Panc1 (cell line): ENCODE measurements around the gene IGFBP4. TPM values are rescaled to one million over a fixed set of nuclear protein-coding genes. Genes with fewer than 3 reads are reported as not detected.

Experiments used
- ATAC-seq: fragments of 200-7000 bp; cut with Tn5 transposase; 2 replicates; pipeline ENCODE4 v1.9.1; 2020; ENCODE audit warnings: mild to moderate bottlenecking, moderate library complexity
- BruUV-seq: library from RNA; stranded (reverse); fragments of 400-500 nt; replicated peaks from 2 replicates; lab custom pipeline; 2021; lab: Mats Ljungman, UMichigan
- CTCF ChIA-PET: fragments of 300-600 bp; sonication (Branson Sonifier 250); formaldehyde crosslinking; loops from one replicate; lab custom pipeline; 2022; ENCODE audit warnings: antibody characterized with exemption; lab: Charles Lee
- POLR2A ChIA-PET: fragments of 300-600 bp; sonication (Branson Sonifier 250); formaldehyde crosslinking; loops from one replicate; lab custom pipeline; 2022; ENCODE audit warnings: antibody characterized with exemption; lab: Charles Lee
- DNase-seq: peaks from one replicate; pipeline ENCODE4 v3.0.0-alpha.2; 2010; ENCODE audit warnings: low read depth, low spot score
- H3K27ac ChIP-seq: 2 replicates; pipeline ENCODE4 v1.5.1; 2011; ENCODE audit warnings: mild to moderate bottlenecking, low read length, inconsistent platforms
- H3K27me3 ChIP-seq: fragments of 200-500 bp; sonication (Bioruptor generic); 2 replicates; pipeline ENCODE4 v1.6.0; 2014; ENCODE audit warnings: low read length, inconsistent platforms; ENCODE audit not compliant: control insufficient read depth, insufficient read depth
- H3K36me3 ChIP-seq: fragments of 200-500 bp; sonication (Bioruptor generic); 2 replicates; pipeline ENCODE4 v1.5.1; 2014; ENCODE audit warnings: inconsistent platforms, mild to moderate bottlenecking, low read length, moderate library complexity; ENCODE audit not compliant: control insufficient read depth, insufficient read depth
- H3K4me1 ChIP-seq: 2 replicates; pipeline ENCODE4 v1.5.1; 2011; ENCODE audit warnings: inconsistent platforms, mild to moderate bottlenecking, low read length, moderate library complexity; ENCODE audit not compliant: control insufficient read depth, insufficient read depth
- H3K4me3 ChIP-seq, 2 experiments: 2 replicates each; pipeline ENCODE4 v1.5.1; 2011 to 2012; ENCODE audit warnings: low read depth in 2 of 2, low read length in 2 of 2, mild to moderate bottlenecking in 2 of 2, inconsistent platforms in 1 of 2, moderate library complexity in 1 of 2
- H3K9me3 ChIP-seq: fragments of 200-500 bp; sonication (Bioruptor generic); 2 replicates; pipeline ENCODE4 v1.5.1; 2014; ENCODE audit warnings: low read depth, mild to moderate bottlenecking, inconsistent platforms, low read length, moderate library complexity; ENCODE audit not compliant: control insufficient read depth, insufficient read depth
- CTCF ChIP-seq: fragments of 450-650 bp; IDR thresholded peaks from 2 replicates; pipeline ENCODE4 v1.5.1; 2017; ENCODE audit warnings: mild to moderate bottlenecking
- POLR2AphosphoS5 ChIP-seq: IDR thresholded peaks from 2 replicates; pipeline ENCODE4 v1.6.1; 2012; ENCODE audit warnings: mild to moderate bottlenecking, low read depth, low read length, moderate library complexity
- REST ChIP-seq, 2 experiments: IDR thresholded peaks; 2 replicates each; pipeline ENCODE4 v1.6.1; 2011 to 2012; ENCODE audit warnings: low read depth in 2 of 2, control low read depth in 1 of 2, low read length in 1 of 2, mild to moderate bottlenecking in 1 of 2, moderate library complexity in 1 of 2; ENCODE audit not compliant: insufficient read depth in 1 of 2
- SIN3A ChIP-seq: IDR thresholded peaks from 2 replicates; pipeline ENCODE4 v1.6.1; 2012; ENCODE audit warnings: low read depth, mild to moderate bottlenecking, low read length, moderate library complexity, borderline replicate concordance; ENCODE audit not compliant: insufficient read depth
- TCF7L2 ChIP-seq: IDR thresholded peaks from 2 replicates; pipeline ENCODE4 v1.6.1; 2011; ENCODE audit warnings: mild to moderate bottlenecking, low read depth, low read length, inconsistent platforms
- in situ Hi-C: cut with HindIII; loops from 2 replicates; pipeline ENCODE4 v1.10.0; 2016; ENCODE audit warnings: low sequenced_read_pairs, low pct_unique_long_range_greater_than_20kb
- intact Hi-C: fragments of 100-400 bp; cut with micrococcal nuclease; formaldehyde crosslinking; loops from one replicate; pipeline ENCODE4 v1.10.0; 2022; ENCODE audit not compliant: unreplicated experiment
- total RNA-seq: library from RNA; stranded (reverse); gene quantifications from one replicate; pipeline ENCODE4 v1.2.1, GENCODE V29; 2021; ENCODE audit not compliant: unreplicated experiment

Gene IGFBP4
- total RNA-seq, 1 experiment from 2014 or later = 27.1 TPM

GRCh38 chr17:40469805-40470675, 26.8 kb downstream of the IGFBP4 start:
- Histone ChIP-seq H3K4me1 (no peaks in the 10 kb centered on the region), H3K36me3 (no peaks in the 10 kb centered on the region), H3K9me3 (no peaks in the 10 kb centered on the region), H3K27me3 (no peaks in the 10 kb centered on the region), H3K4me3 (no peak overlapping the region), H3K27ac (no peak overlapping the region)
- ATAC-seq (no peak), DNase-seq (no peak)
- intact Hi-C loops = no loop called here
- no TSS peak for BruUV-seq
- ChIA-PET CTCF (no interaction called here), POLR2A (interaction anchor here (0.5 kb wide), 2 partner anchors 85 to 87 kb away, joined by 3 to 6 read pairs; no protein-coding TSS in a partner anchor)
- TF ChIP-seq SIN3A = no peak
- TF ChIP-seq POLR2AphosphoS5 = no peak
- TF ChIP-seq REST (IDR thresholded peaks at IDR 0.05; ENCODE audit: insufficient read depth in 1 of 2, low read depth in 2 of 2, low read length in 1 of 2) = no peak
- no peak for TF ChIP-seq CTCF
- no peak for TF ChIP-seq TCF7L2
- in situ Hi-C loops = no loop called here

GRCh38 chr17:40470932-40471828, 27.9 kb downstream of the IGFBP4 start:
- POLR2A ChIA-PET = no interaction called here
- intact Hi-C loops (no loop called here), in situ Hi-C loops (no loop called here)
- Histone ChIP-seq H3K27ac (no peak overlapping the region), H3K36me3 (no peaks in the 10 kb centered on the region), H3K4me1 (no peaks in the 10 kb centered on the region), H3K27me3 (no peaks in the 10 kb centered on the region), H3K4me3 (no peak overlapping the region), H3K9me3 (no peaks in the 10 kb centered on the region)
- DNase-seq (no peak), ATAC-seq (no peak)
- BruUV-seq = no TSS peak
- TF ChIP-seq CTCF (no peak), SIN3A (no peak), REST (IDR thresholded peaks at IDR 0.05; ENCODE audit: insufficient read depth in 1 of 2, low read depth in 2 of 2, low read length in 1 of 2) (no peak), POLR2AphosphoS5 (no peak), TCF7L2 (no peak)
- CTCF ChIA-PET = interaction anchor here (0.5 to 0.7 kb wide), 2 partner anchors 10 to 24 kb away, joined by 3 read pairs; no protein-coding TSS in a partner anchor
